ENCODE results near the gene KCNN3. TPM values are rescaled to one million over a fixed set of nuclear protein-coding genes. Genes with fewer than 3 reads are reported as not detected.

Gene KCNN3
- polyA plus RNA-seq, 1 donor = 4.7 TPM

GRCh38 chr1:154792899-154793298, 77.2 kb downstream of the KCNN3 start:
- WGBS (ENCODE audit: insufficient coverage, low lambda C conversion rate) = no CpG with 5 or more reads among the region's 3 CpGs
- DNase-seq = no peak
- H3K4me1 ChIP-seq (ENCODE audit: control insufficient read depth, insufficient read depth, low read length) = no peaks in the 10 kb centered on the region
- H3K27me3 ChIP-seq (ENCODE audit: control insufficient read depth, insufficient read depth, low read length) = peaks cover 15% of the 10 kb centered on the region
- no peak overlapping the region for H3K27ac ChIP-seq (ENCODE audit: low read length)
- H3K36me3 ChIP-seq (ENCODE audit: control insufficient read depth, insufficient read depth, low read length) = no peaks in the 10 kb centered on the region
- no peaks in the 10 kb centered on the region for H3K9me3 ChIP-seq (ENCODE audit: control insufficient read depth, low read depth, low read length)
- H3K4me3 ChIP-seq (ENCODE audit: low read length) = no peak overlapping the region

- no peak overlapping the region for H3K4me3 ChIP-seq (ENCODE audit: low read length)
- peaks cover 15% of the 10 kb centered on the region for H3K27me3 ChIP-seq (ENCODE audit: control insufficient read depth, insufficient read depth, low read length)
- WGBS (ENCODE audit: insufficient coverage, low lambda C conversion rate) = 17% methylated on average over 1 of the region's 13 CpGs
- no peaks in the 10 kb centered on the region for H3K4me1 ChIP-seq (ENCODE audit: control insufficient read depth, insufficient read depth, low read length)
- DNase-seq = no peak
- H3K27ac ChIP-seq (ENCODE audit: low read length) = no peak overlapping the region
- no peaks in the 10 kb centered on the region for H3K36me3 ChIP-seq (ENCODE audit: control insufficient read depth, insufficient read depth, low read length)
- no peaks in the 10 kb centered on the region for H3K9me3 ChIP-seq (ENCODE audit: control insufficient read depth, low read depth, low read length)
These were observed 78.6 kb downstream of the KCNN3 start for GRCh38 chr1:154791292-154792166.

GRCh38 chr1:154788886-154789285, 81.2 kb downstream of the KCNN3 start:
- Histone ChIP-seq H3K27me3 (ENCODE audit: control insufficient read depth, insufficient read depth, low read length) (peaks cover 15% of the 10 kb centered on the region), H3K27ac (ENCODE audit: low read length) (no peak overlapping the region), H3K9me3 (ENCODE audit: control insufficient read depth, low read depth, low read length) (no peaks in the 10 kb centered on the region), H3K4me1 (ENCODE audit: control insufficient read depth, insufficient read depth, low read length) (no peaks in the 10 kb centered on the region), H3K4me3 (ENCODE audit: low read length) (no peak overlapping the region), H3K36me3 (ENCODE audit: control insufficient read depth, insufficient read depth, low read length) (no peaks in the 10 kb centered on the region)
- no peak for DNase-seq
- WGBS (ENCODE audit: insufficient coverage, low lambda C conversion rate) = 60% methylated on average over 1 of the region's 10 CpGs

GRCh38 chr1:154788110-154788870, 81.8 kb downstream of the KCNN3 start:
- Histone ChIP-seq H3K9me3 (ENCODE audit: control insufficient read depth, low read depth, low read length) (no peaks in the 10 kb centered on the region), H3K27me3 (ENCODE audit: control insufficient read depth, insufficient read depth, low read length) (peaks cover 15% of the 10 kb centered on the region), H3K4me1 (ENCODE audit: control insufficient read depth, insufficient read depth, low read length) (no peaks in the 10 kb centered on the region), H3K27ac (ENCODE audit: low read length) (no peak overlapping the region), H3K4me3 (ENCODE audit: low read length) (no peak overlapping the region), H3K36me3 (ENCODE audit: control insufficient read depth, insufficient read depth, low read length) (no peaks in the 10 kb centered on the region)
- 100% methylated on average over 2 of the region's 12 CpGs for WGBS (ENCODE audit: insufficient coverage, low lambda C conversion rate)
- no peak for DNase-seq

GRCh38 chr1:154786804-154787570, 83.1 kb downstream of the KCNN3 start:
- no CpG with 5 or more reads among the region's 14 CpGs for WGBS (ENCODE audit: insufficient coverage, low lambda C conversion rate)
- H3K4me1 ChIP-seq (ENCODE audit: control insufficient read depth, insufficient read depth, low read length) = no peaks in the 10 kb centered on the region

GRCh38 chr1:154784924-154785531, 85.1 kb downstream of the KCNN3 start:
- H3K27me3 ChIP-seq (ENCODE audit: control insufficient read depth, insufficient read depth, low read length) = peaks cover 2% of the 10 kb centered on the region
- H3K27ac ChIP-seq (ENCODE audit: low read length) = no peak overlapping the region
- no peak overlapping the region for H3K4me3 ChIP-seq (ENCODE audit: low read length)
- WGBS (ENCODE audit: insufficient coverage, low lambda C conversion rate) = no CpG with 5 or more reads among the region's 2 CpGs
- H3K4me1 ChIP-seq (ENCODE audit: control insufficient read depth, insufficient read depth, low read length) = no peaks in the 10 kb centered on the region
- DNase-seq = peak in 1 of 2 donors; percentile 22
- H3K36me3 ChIP-seq (ENCODE audit: control insufficient read depth, insufficient read depth, low read length) = no peaks in the 10 kb centered on the region
- H3K9me3 ChIP-seq (ENCODE audit: control insufficient read depth, low read depth, low read length) = no peaks in the 10 kb centered on the region

More at GRCh38 chr1:154786804-154787570, 83.1 kb downstream of the KCNN3 start:
- H3K27ac ChIP-seq (ENCODE audit: low read length) = no peak overlapping the region
- no peak for DNase-seq
- H3K27me3 ChIP-seq (ENCODE audit: control insufficient read depth, insufficient read depth, low read length) = peaks cover 6% of the 10 kb centered on the region
- no peak overlapping the region for H3K4me3 ChIP-seq (ENCODE audit: low read length)
- H3K36me3 ChIP-seq (ENCODE audit: control insufficient read depth, insufficient read depth, low read length) = no peaks in the 10 kb centered on the region
- H3K9me3 ChIP-seq (ENCODE audit: control insufficient read depth, low read depth, low read length) = no peaks in the 10 kb centered on the region

- Histone ChIP-seq H3K4me1 (ENCODE audit: control insufficient read depth, insufficient read depth, low read length) (no peaks in the 10 kb centered on the region), H3K27ac (ENCODE audit: low read length) (no peak overlapping the region)
These were observed 85.7 kb downstream of the KCNN3 start for GRCh38 chr1:154784416-154784815.

GRCh38 chr1:154783976-154784375, 86.1 kb downstream of the KCNN3 start:
- no peaks in the 10 kb centered on the region for H3K9me3 ChIP-seq (ENCODE audit: control insufficient read depth, low read depth, low read length)
- no peaks in the 10 kb centered on the region for H3K36me3 ChIP-seq (ENCODE audit: control insufficient read depth, insufficient read depth, low read length)
- 100% methylated on average over 1 of the region's 3 CpGs for WGBS (ENCODE audit: insufficient coverage, low lambda C conversion rate)
- no peaks in the 10 kb centered on the region for H3K4me1 ChIP-seq (ENCODE audit: control insufficient read depth, insufficient read depth, low read length)
- no peak overlapping the region for H3K27ac ChIP-seq (ENCODE audit: low read length)
- peaks cover 2% of the 10 kb centered on the region for H3K27me3 ChIP-seq (ENCODE audit: control insufficient read depth, insufficient read depth, low read length)
- no peak for DNase-seq
- no peak overlapping the region for H3K4me3 ChIP-seq (ENCODE audit: low read length)

More at GRCh38 chr1:154784416-154784815, 85.7 kb downstream of the KCNN3 start:
- H3K4me3 ChIP-seq (ENCODE audit: low read length) = no peak overlapping the region
- no peaks in the 10 kb centered on the region for H3K36me3 ChIP-seq (ENCODE audit: control insufficient read depth, insufficient read depth, low read length)
- no peak for DNase-seq
- WGBS (ENCODE audit: insufficient coverage, low lambda C conversion rate) = no CpG with 5 or more reads among the region's 6 CpGs
- H3K27me3 ChIP-seq (ENCODE audit: control insufficient read depth, insufficient read depth, low read length) = peaks cover 2% of the 10 kb centered on the region
- no peaks in the 10 kb centered on the region for H3K9me3 ChIP-seq (ENCODE audit: control insufficient read depth, low read depth, low read length)

- no peak for DNase-seq
- H3K4me1 ChIP-seq (ENCODE audit: control insufficient read depth, insufficient read depth, low read length) = no peaks in the 10 kb centered on the region
- peaks cover 14% of the 10 kb centered on the region for H3K27me3 ChIP-seq (ENCODE audit: control insufficient read depth, insufficient read depth, low read length)
- no peak overlapping the region for H3K4me3 ChIP-seq (ENCODE audit: low read length)
- H3K27ac ChIP-seq (ENCODE audit: low read length) = no peak overlapping the region
- no CpG with 5 or more reads among the region's 3 CpGs for WGBS (ENCODE audit: insufficient coverage, low lambda C conversion rate)
- no peaks in the 10 kb centered on the region for H3K36me3 ChIP-seq (ENCODE audit: control insufficient read depth, insufficient read depth, low read length)
- H3K9me3 ChIP-seq (ENCODE audit: control insufficient read depth, low read depth, low read length) = no peaks in the 10 kb centered on the region
These were observed 89.5 kb downstream of the KCNN3 start for GRCh38 chr1:154780541-154780940.
